ENCODE data around the gene CNGA3.

CNGA3 gene

GRCh38 chr2:98347298-98348065 is 1.2 kb downstream of the CNGA3 start:
- Histone ChIP-seq H3K79me2 (ENCODE audit: insufficient read depth, low read length) (no peaks in the 10 kb centered on the region), H3K36me3 (ENCODE audit: insufficient read depth, low read length) (no peaks in the 10 kb centered on the region), H4K20me1 (ENCODE audit: insufficient read depth, low read length) (no peaks in the 10 kb centered on the region), H3K4me2 (ENCODE audit: low read length) (no peak overlapping the region), H3K4me3 (ENCODE audit: low read depth, low read length, poor library complexity, severe bottlenecking) (no peak overlapping the region), H3K9me3 (ENCODE audit: low read length) (no peaks in the 10 kb centered on the region), H3K27me3 (ENCODE audit: insufficient read depth, low read length) (no peaks in the 10 kb centered on the region; the same call in 1 of the 2 replicates), H3K4me1 (ENCODE audit: insufficient read depth, low read length, severe bottlenecking) (no peaks in the 10 kb centered on the region), H3F3A (ENCODE audit: insufficient read depth, low read length) (no peaks in the 10 kb centered on the region), H3K9ac (ENCODE audit: low read length) (no peak overlapping the region), H3K27ac (ENCODE audit: low read depth, low read length, poor library complexity, severe bottlenecking) (no peak overlapping the region), H3K9me2 (ENCODE audit: low read depth, low read length) (no peaks in the 10 kb centered on the region), H2AFZ (ENCODE audit: low read length) (no peak overlapping the region)
- TF ChIP-seq, protein P1, sequence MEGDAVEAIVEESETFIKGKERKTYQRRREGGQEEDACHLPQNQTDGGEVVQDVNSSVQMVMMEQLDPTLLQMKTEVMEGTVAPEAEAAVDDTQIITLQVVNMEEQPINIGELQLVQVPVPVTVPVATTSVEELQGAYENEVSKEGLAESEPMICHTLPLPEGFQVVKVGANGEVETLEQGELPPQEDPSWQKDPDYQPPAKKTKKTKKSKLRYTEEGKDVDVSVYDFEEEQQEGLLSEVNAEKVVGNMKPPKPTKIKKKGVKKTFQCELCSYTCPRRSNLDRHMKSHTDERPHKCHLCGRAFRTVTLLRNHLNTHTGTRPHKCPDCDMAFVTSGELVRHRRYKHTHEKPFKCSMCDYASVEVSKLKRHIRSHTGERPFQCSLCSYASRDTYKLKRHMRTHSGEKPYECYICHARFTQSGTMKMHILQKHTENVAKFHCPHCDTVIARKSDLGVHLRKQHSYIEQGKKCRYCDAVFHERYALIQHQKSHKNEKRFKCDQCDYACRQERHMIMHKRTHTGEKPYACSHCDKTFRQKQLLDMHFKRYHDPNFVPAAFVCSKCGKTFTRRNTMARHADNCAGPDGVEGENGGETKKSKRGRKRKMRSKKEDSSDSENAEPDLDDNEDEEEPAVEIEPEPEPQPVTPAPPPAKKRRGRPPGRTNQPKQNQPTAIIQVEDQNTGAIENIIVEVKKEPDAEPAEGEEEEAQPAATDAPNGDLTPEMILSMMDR (IDR thresholded peaks at IDR 0.05; ENCODE audit: low read length) = no peak
- no peak for TF ChIP-seq EZH2 (IDR thresholded peaks at IDR 0.05; ENCODE audit: borderline replicate concordance, low read length)

DNA sequence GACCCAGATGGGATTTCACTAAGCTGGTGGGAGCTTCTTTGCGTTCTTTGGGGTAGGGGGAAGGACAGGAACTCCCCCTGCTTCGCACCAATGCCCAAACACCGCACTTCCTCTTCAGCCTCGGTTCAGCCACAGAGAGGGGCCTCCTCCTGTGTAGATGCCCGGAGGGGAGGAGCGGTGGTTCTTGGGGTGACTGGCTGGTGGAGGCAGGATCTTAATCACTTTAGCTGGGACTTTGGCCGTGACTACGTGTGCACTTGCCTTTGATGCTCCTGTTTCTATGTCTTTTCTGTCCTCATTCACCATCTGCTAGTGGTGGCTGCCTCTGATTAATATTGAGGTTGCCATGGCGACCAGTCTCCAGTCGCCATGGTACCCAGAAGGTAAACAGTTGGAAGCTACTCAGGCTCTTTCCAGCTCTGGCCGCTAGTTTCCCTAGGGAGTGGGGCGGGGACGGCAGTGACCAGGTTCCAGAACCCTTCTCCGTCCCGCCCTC is 1.9 kb downstream of the CNGA3 start:
- Histone ChIP-seq H4K20me1 (ENCODE audit: insufficient read depth, low read length) (no peaks in the 10 kb centered on the region), H3K9ac (ENCODE audit: low read length) (no peak overlapping the region), H3F3A (ENCODE audit: insufficient read depth, low read length) (no peaks in the 10 kb centered on the region), H3K27me3 (ENCODE audit: insufficient read depth, low read length) (no peaks in the 10 kb centered on the region; the same call in 1 of the 2 replicates), H3K9me3 (ENCODE audit: low read length) (no peaks in the 10 kb centered on the region), H3K4me1 (ENCODE audit: insufficient read depth, low read length, severe bottlenecking) (no peaks in the 10 kb centered on the region), H3K27ac (ENCODE audit: low read depth, low read length, poor library complexity, severe bottlenecking) (no peak overlapping the region), H2AFZ (ENCODE audit: low read length) (no peak overlapping the region), H3K4me2 (ENCODE audit: low read length) (no peak overlapping the region), H3K36me3 (ENCODE audit: insufficient read depth, low read length) (no peaks in the 10 kb centered on the region), H3K9me2 (ENCODE audit: low read depth, low read length) (no peaks in the 10 kb centered on the region), H3K79me2 (ENCODE audit: insufficient read depth, low read length) (no peaks in the 10 kb centered on the region), H3K4me3 (ENCODE audit: low read depth, low read length, poor library complexity, severe bottlenecking) (no peak overlapping the region)
- no peak for TF ChIP-seq EZH2 (IDR thresholded peaks at IDR 0.05; ENCODE audit: borderline replicate concordance, low read length)
- TF ChIP-seq, protein P1 (IDR thresholded peaks at IDR 0.05; ENCODE audit: low read length) = no peak

DNA sequence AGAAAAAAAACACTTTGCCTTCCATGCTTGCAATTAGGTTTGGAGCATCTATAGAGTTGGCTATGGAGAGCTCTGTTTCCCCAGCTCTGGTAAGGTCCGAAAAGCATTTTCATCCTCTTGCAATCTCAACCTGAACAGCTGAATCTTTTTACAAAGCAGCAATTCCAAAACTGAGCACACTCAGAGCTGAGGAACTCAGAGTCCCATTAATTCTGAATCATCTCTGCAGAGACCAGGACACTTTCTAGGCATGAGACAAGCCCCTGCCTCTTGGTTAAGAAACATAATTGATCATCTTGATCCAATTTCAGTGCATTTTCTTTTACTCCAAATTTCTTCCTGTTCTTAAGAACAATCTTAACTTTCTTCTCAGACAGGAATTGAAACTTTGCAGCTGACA is 4.2 kb downstream of the CNGA3 start:
- H3K9me2 ChIP-seq (ENCODE audit: low read depth, low read length) = no peaks in the 10 kb centered on the region
- TF ChIP-seq, protein P1 (IDR thresholded peaks at IDR 0.05; ENCODE audit: low read length) = no peak
- no peak for TF ChIP-seq EZH2 (IDR thresholded peaks at IDR 0.05; ENCODE audit: borderline replicate concordance, low read length)
- no peaks in the 10 kb centered on the region for H3F3A ChIP-seq (ENCODE audit: insufficient read depth, low read length)
- no peaks in the 10 kb centered on the region; the same call in 1 of the 2 replicates for H3K27me3 ChIP-seq (ENCODE audit: insufficient read depth, low read length)
- no peak overlapping the region for H3K27ac ChIP-seq (ENCODE audit: low read depth, low read length, poor library complexity, severe bottlenecking)
- H3K4me2 ChIP-seq (ENCODE audit: low read length) = no peak overlapping the region
- no peak overlapping the region for H2AFZ ChIP-seq (ENCODE audit: low read length)
- no peaks in the 10 kb centered on the region for H3K36me3 ChIP-seq (ENCODE audit: insufficient read depth, low read length)
- no peaks in the 10 kb centered on the region for H4K20me1 ChIP-seq (ENCODE audit: insufficient read depth, low read length)
- no peaks in the 10 kb centered on the region for H3K4me1 ChIP-seq (ENCODE audit: insufficient read depth, low read length, severe bottlenecking)
- H3K9me3 ChIP-seq (ENCODE audit: low read length) = no peaks in the 10 kb centered on the region
- H3K79me2 ChIP-seq (ENCODE audit: insufficient read depth, low read length) = no peaks in the 10 kb centered on the region
- no peak overlapping the region for H3K9ac ChIP-seq (ENCODE audit: low read length)
- no peak overlapping the region for H3K4me3 ChIP-seq (ENCODE audit: low read depth, low read length, poor library complexity, severe bottlenecking)

All from OCI-LY1 (cell line).